Thymus (tissue), 11 donors: ENCODE data around the gene SF3A1. TPM values are rescaled to one million over a fixed set of nuclear protein-coding genes. Genes with fewer than 3 reads are reported as not detected.
"Not testable (repeated sequence)": the region's sequence is repeated elsewhere in the genome, so short reads cannot be mapped to it uniquely, and the experiment has no call there.

Experiments
- DNase-seq, 9 donors: peaks; one replicate each; pipeline ENCODE4 v3.0.0-alpha.2; 2013; ENCODE audit warnings: low spot score in 9 of 9, low read depth in 6 of 9, missing footprints in 1 of 9
- H3K27ac ChIP-seq, 2 donors: one replicate each; pipeline ENCODE4 v1.5.1; 2013; ENCODE audit warnings: control low read depth in 1 of 2, low read depth in 1 of 2, low read length in 1 of 2, mild to moderate bottlenecking in 1 of 2, moderate library complexity in 1 of 2
- H3K27me3 ChIP-seq, 2 donors: one replicate each; pipeline ENCODE4 v1.5.1; 2013; ENCODE audit warnings: low read length in 1 of 2; ENCODE audit not compliant: control insufficient read depth in 2 of 2, insufficient read depth in 1 of 2
- H3K36me3 ChIP-seq, 2 donors: one replicate each; pipeline ENCODE4 v1.5.1; 2013; ENCODE audit warnings: low read length in 1 of 2, mild to moderate bottlenecking in 1 of 2, moderate library complexity in 1 of 2; ENCODE audit not compliant: control insufficient read depth in 2 of 2, insufficient read depth in 2 of 2
- H3K4me1 ChIP-seq, 2 donors: one replicate each; pipeline ENCODE4 v1.5.1; 2013; ENCODE audit warnings: low read length in 2 of 2; ENCODE audit not compliant: control insufficient read depth in 2 of 2, insufficient read depth in 2 of 2
- H3K4me3 ChIP-seq, 2 donors: one replicate each; pipeline ENCODE4 v1.5.1; 2013; ENCODE audit warnings: low read length in 2 of 2, control low read depth in 1 of 2, mild to moderate bottlenecking in 1 of 2
- H3K9me3 ChIP-seq, 2 donors: one replicate each; pipeline ENCODE4 v1.5.1; 2013; ENCODE audit warnings: low read length in 1 of 2, mild to moderate bottlenecking in 1 of 2; ENCODE audit not compliant: control insufficient read depth in 2 of 2, insufficient read depth in 1 of 2
- WGBS: extraction: QIAGEN DNeasy Blood & Tissue Kit; methylation state at CpG from one replicate; pipeline ENCODE4 v1.1.7; 2013; 5-methylcytosine and 5-hydroxymethylcytosine counted together
- polyA plus RNA-seq: library from polyadenylated mRNA; stranded (reverse); fragments of 200-250 nt; gene quantifications from one replicate; pipeline ENCODE4 v1.2.3, GENCODE V29; 2013
- total RNA-seq: library from RNA; stranded (reverse); fragments of 120-200 nt; gene quantifications from one replicate; pipeline ENCODE4 v1.2.4, GENCODE V29; 2013
- donor health status: healthy.

SF3A1 gene
- total and polyA plus RNA-seq, 2 donors: 25.7 to 26.9 TPM

DNA sequence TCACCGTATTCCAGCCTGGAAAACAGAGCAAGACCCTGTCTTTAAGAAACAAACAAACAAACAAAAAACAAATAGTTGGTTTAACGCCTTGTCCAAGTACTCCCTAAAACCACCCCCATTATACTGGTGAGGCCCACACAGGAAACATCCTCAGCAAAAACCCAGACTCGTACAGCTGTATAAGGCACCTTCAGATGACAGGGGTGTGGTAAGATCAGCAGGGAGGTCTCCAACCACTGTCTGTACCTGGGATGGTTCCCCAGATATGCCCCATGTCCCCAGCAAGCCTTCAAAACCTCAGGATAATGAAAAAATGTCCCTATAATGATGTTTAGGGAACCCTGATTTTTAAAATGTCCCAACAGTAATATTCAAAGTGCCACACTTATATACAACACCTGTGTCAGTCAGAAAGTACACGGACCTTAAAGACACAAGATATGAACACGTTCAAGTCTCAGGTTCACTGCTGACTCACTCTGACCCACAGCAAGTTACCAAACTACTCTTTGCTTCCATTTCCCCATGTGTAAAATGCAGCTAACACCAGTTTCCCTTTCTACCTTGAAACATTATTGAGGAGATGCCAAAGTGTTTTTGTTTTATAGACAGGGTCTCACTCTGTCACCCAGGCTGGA lies 9.3 kb downstream of the SF3A1 start:
- H3K4me3 ChIP-seq: no peak overlapping the region
- peak overlapping the region in 1 of 2 donors; percentile 47 for H3K27ac ChIP-seq
- H3K36me3 ChIP-seq: peaks cover 80 to 97% of the 10 kb centered on the region in 2 donors
- H3K27me3 ChIP-seq: no peaks in the 10 kb centered on the region
- DNase-seq: no peak
- WGBS: 81% methylated on average over 5 of the region's 5 CpGs
- peaks cover 0 to 14% of the 10 kb centered on the region in 2 donors for H3K4me1 ChIP-seq
- H3K9me3 ChIP-seq: no peaks in the 10 kb centered on the region

DNA sequence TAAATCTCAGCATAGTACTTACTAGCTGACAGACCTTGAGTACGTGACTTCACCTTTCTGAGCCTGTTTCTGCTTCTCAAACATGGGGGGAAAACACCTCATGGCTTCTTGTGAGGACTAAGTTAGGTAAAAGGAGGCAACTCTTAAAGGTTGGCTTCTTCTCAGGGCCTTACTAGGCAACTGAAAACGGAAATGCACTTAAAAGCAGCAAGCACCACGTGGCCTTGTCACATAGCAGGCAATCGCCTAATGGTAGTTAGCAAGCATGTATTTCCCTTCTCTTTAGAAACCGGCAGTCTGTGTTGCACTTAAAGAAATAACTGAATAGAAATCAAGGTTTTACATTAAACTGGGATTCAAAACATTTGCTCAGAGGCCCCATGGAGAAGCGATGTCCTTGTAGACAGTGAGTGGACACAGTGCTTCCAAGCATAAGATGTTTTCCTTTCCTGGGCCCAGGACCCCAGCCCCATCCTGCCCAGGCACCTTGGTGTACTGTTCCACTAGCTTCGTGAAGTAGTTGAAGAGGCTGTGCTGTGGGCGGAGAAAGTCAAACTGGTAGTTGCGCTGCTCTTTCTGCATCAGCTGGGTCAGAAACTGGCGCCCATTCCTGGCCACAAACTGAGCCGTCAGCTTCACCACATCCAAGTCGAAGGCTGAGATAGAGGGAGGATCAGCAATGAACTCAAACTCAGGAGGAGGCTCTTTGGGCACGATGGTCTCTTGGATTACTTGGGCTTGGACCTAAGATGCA lies 12.1 kb downstream of the SF3A1 start:
- Histone ChIP-seq H3K9me3 (no peaks in the 10 kb centered on the region), H3K27ac (no peak overlapping the region), H3K27me3 (no peaks in the 10 kb centered on the region), H3K36me3 (peaks cover 82 to 97% of the 10 kb centered on the region in 2 donors), H3K4me3 (no peak overlapping the region), H3K4me1 (peaks cover 0 to 14% of the 10 kb centered on the region in 2 donors)
- 97% methylated on average over 13 of the region's 13 CpGs for WGBS
- no peak for DNase-seq

DNA sequence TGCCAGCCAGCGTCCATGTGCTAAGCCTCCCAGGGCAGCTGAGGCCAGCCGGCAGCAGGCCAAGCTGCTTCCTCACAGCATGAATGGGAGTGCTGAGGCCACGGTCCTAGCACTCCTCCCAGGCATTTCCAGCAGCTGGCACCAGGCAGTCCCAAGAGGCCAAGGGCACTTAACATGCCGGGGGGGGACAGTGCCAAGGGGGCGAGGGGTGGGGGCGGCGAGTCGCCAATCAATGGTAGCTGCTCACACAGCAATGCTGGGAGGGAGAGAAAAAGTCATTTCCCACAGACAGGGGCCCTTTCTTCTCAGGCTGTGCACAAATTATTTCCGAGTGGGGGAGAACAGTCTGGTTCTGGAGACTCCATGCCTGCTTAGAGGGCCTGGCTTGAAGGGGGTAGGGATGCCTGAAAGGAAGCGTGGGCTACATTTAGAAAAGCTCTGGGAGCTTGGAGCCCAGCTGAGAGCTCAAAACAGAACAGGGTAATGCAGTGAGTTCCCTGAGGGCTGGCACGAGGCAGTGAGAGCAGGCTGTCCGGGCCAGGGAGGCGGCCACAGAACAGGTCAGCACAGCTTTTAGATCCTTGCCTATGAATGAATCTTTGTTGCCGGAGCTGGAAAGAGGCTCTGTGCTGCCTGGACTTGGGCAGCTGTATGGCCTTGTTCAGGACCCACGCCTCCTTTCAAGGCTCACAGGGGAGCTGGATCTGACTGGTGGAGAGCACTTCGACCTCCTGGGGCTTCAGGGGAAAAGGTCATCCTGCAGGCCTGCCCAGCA lies 15.6 kb downstream of the SF3A1 start:
- WGBS: 92% methylated on average over 16 of the region's 16 CpGs
- peaks cover 98% of the 10 kb centered on the region in 2 donors for H3K36me3 ChIP-seq
- H3K27ac ChIP-seq: no peak overlapping the region
- no peaks in the 10 kb centered on the region for H3K9me3 ChIP-seq
- H3K4me3 ChIP-seq: no peak overlapping the region
- no peaks in the 10 kb centered on the region for H3K27me3 ChIP-seq
- DNase-seq: no peak
- no peaks in the 10 kb centered on the region for H3K4me1 ChIP-seq

DNA sequence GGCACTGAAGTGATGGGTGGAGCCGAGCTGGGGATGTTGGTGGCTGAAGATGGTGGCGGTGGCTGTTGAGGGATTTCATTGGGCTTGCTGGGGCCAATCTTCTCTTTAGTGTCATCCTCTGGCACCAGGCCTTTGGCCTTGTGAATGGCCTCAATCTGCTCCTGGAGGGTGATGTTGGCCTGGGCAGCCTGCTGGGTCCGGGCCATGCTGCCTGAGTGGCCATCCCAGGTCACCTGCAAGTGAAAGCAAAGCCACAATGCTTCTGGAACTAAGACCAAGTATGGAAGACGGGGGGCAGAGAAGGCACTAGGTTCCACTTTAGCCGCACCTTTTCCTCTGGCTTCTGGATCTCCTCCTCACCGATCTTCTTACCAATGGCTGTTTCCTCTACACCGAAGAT lies 17.9 kb downstream of the SF3A1 start:
- Histone ChIP-seq H3K4me1 (peaks cover 0 to under 1% of the 10 kb centered on the region in 2 donors), H3K27me3 (no peaks in the 10 kb centered on the region), H3K27ac (no peak overlapping the region), H3K36me3 (peaks cover 96 to 98% of the 10 kb centered on the region in 2 donors), H3K4me3 (no peak overlapping the region), H3K9me3 (no peaks in the 10 kb centered on the region)
- DNase-seq: no peak
- 98% methylated on average over 7 of the region's 7 CpGs for WGBS

DNA sequence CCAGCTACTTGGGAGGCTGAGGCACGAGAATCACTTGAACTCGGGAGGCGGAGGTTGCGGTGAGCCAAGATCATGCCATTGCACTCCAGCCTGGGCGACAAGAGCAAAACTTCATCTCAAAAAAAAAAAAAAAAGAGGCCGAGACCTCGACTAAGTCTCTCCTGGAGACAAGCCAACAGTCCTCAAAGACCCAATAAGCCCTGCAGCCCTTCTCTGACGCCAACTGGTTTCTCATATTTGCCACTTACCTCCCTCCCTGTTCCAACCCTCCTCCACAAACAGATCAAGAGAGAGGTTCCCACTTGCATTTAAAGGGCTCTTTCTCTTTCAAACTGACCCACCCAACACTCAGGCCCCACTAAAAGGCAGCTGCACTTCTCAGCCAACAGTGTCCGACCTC lies 18.4 kb downstream of the SF3A1 start:
- H3K4me1 ChIP-seq, DNase-seq, H3K27ac ChIP-seq, H3K4me3 ChIP-seq, H3K27me3 ChIP-seq, H3K9me3 ChIP-seq: not testable (repeated sequence)
- H3K36me3 ChIP-seq: peaks cover 96 to 99% of the 10 kb centered on the region in 2 donors
- 95% methylated on average over 9 of the region's 9 CpGs for WGBS

DNA sequence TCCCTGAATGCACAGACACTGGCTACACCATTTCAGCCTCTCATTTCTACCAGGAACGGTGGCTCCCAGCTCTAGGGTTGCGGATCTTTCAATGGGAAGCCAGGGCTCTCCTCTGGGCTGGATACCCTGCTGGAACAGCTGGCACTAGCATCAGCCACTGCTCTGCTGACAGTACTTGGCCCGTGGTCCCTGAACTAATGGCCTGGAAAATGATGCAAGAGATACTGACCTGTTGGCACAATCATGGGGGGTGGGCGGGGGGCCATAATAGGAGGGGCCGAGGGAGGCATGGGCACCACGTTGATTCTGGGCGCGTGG lies 19.3 kb downstream of the SF3A1 start:
- Histone ChIP-seq H3K36me3 (peaks cover 96 to 99% of the 10 kb centered on the region in 2 donors), H3K4me3 (no peak overlapping the region), H3K27me3 (no peaks in the 10 kb centered on the region), H3K27ac (no peak overlapping the region), H3K4me1 (peaks cover 0 to 3% of the 10 kb centered on the region in 2 donors), H3K9me3 (no peaks in the 10 kb centered on the region)
- no peak for DNase-seq
- WGBS: 98% methylated on average over 8 of the region's 8 CpGs

DNA sequence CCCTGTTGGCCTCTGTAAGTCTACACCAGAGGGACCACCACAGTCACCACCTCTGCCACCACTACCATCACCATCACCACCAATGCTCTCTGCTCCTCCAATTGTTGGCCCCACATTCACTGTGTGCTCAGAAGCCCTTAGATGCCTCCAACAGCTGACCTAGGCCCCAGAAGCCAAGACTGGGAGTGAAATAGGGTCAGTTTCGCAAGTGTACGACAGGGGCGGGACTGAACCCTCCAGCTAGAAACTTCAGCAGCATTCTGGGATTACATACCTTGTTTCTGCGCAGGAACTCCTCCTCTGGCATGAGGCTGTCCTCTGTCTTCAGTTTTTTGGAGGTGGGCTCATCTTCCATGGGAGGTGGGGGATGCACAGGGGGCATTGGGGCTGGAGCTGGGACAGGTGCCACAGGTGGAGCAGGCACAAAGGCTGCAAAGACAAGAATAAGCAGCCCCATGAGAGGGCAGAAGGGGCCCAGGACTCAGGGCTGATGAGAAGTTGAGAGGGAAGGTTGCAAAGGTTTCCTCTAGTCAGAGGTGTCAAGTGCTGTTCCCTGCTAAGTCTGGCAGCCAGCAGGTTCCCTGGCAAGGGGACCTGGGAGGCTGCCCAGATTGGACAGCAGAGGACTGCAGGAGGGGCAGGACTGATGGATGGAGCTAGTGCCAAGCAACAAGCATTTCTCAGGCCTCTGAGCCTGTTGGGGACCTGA lies 19.8 kb downstream of the SF3A1 start:
- DNase-seq: no peak
- WGBS: 98% methylated on average over 4 of the region's 4 CpGs
- no peaks in the 10 kb centered on the region for H3K9me3 ChIP-seq
- H3K36me3 ChIP-seq: peaks cover 94 to 97% of the 10 kb centered on the region in 2 donors
- H3K27ac ChIP-seq: no peak overlapping the region
- H3K4me1 ChIP-seq: peaks cover 0 to 3% of the 10 kb centered on the region in 2 donors
- H3K4me3 ChIP-seq: no peak overlapping the region
- H3K27me3 ChIP-seq: no peaks in the 10 kb centered on the region

DNA sequence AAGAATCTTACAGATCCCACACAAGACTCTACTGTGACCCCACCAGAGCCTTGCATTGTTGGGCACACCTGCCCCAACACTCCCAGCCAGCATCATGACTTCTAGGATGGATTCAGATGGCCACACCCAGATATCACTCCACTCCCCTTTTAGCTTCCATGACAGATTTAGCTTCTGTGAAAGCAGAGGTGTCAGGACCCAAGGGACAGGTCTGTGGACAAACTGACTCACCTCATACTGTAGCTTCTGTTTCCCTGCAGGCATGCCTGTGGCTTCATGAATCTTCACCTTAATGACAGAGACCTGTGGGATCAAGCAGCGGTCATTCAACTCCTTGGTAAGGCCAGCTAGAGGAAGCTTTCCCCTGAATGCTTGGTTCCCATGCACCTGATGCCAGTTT lies 21.5 kb downstream of the SF3A1 start:
- H3K27ac ChIP-seq: no peak overlapping the region
- no peaks in the 10 kb centered on the region for H3K9me3 ChIP-seq
- H3K27me3 ChIP-seq: no peaks in the 10 kb centered on the region
- 98% methylated on average over 1 of the region's 1 CpG for WGBS
- peaks cover 88 to 89% of the 10 kb centered on the region in 2 donors for H3K36me3 ChIP-seq
- H3K4me1 ChIP-seq: peaks cover 0 to 3% of the 10 kb centered on the region in 2 donors
- no peak overlapping the region for H3K4me3 ChIP-seq
- DNase-seq: no peak
